T1000 (cell line): ENCODE measurements around the gene ANKRD61.
"Not testable (repeated sequence)": the region's sequence is repeated elsewhere in the genome, so short reads cannot be mapped to it uniquely, and the experiment has no call there.

ENCODE experiments used
- DNase-seq: peaks from one replicate; lab custom pipeline; 2025; ENCODE audit warnings: mixed read lengths; lab: John Stamatoyannopoulos, UW

The ANKRD61 gene

DNA sequence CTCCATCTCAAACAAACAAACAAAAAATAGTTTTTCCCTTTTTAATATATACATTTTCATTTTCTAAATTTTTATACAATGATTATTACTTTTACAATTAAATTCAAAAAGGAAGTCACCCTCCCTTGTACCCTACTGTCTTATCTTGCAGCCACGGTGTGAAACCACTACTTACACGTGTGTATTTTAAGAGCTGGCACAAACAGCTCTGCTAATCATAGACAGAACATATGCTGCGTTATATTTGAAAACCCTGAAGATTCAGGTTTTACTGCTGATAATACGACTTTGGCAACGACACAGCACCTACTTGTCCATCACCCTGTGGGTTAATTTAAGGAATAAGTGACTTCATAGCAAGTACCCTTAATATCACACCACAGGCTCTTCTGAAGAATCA is 991 bp downstream of the ANKRD61 start:
- no peak for DNase-seq

- no peak for DNase-seq
Observed at GRCh38 chr7:6032641-6033040, 1.5 kb downstream of the ANKRD61 start.

DNA sequence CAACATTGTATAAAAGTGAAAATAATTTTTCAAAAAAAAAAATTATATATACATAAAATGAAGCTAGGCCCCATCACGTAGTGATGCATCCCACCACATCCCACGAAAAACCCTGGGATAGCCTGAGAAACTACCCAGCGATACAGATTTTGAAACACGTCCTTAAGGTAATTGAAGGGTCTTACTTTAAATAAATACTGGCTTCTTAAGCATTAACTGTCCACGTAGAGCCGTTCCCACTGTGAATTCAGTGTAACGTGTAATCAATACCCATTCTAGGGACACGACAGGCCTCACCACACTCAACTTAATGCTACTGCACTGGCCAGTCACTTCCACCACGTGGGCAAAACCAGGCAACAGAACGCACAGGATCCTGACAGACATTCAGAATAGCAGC is 4.0 kb downstream of the ANKRD61 start:
- DNase-seq = no peak

DNA sequence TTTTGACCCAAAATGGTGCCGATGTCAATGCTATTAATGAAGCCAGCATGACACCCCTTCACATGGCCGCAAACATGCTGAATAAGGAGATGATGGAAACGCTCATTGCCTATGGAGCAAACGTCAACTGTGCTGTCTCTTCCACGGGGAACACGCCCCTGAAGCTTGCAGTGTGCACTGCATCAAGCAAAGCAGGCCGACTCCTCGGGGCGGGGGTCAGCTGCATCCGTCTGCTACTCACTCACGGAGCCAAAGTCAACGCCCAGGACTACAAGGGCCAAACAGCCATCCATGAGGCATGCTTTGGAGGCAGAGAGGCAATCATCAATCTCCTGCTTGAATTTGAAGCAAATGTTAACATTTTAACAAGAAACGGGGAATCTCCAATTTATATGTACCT is 4.5 kb downstream of the ANKRD61 start:
- DNase-seq = no peak

- DNase-seq = no peak
Observed at GRCh38 chr7:6049780-6050179, 18.6 kb downstream of the ANKRD61 start.

DNA sequence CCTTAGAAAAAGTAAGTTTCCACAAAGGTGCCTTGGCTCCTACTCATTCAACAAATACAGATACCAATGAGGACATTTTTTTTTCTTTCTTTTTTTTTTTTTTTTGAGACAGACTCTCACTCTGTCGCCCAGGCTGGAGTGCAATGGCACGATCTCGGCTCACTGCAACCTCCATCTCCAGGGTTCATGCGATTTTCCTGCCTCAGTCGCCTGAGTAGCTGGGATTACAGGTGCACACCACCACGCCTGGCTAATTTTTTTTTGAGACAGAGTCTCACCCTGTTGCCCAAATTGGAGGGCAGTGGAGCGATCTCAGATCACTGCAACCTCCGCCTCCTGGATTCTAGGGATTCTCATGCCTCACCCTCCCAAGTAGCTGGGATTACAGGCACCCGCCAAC is 20.0 kb downstream of the ANKRD61 start:
- not testable (repeated sequence) for DNase-seq

GRCh38 chr7:6056616-6057015 is 25.4 kb downstream of the ANKRD61 start:
- no peak for DNase-seq

GRCh38 chr7:6057316-6058129 is 26.3 kb downstream of the ANKRD61 start:
- no peak for DNase-seq

DNA sequence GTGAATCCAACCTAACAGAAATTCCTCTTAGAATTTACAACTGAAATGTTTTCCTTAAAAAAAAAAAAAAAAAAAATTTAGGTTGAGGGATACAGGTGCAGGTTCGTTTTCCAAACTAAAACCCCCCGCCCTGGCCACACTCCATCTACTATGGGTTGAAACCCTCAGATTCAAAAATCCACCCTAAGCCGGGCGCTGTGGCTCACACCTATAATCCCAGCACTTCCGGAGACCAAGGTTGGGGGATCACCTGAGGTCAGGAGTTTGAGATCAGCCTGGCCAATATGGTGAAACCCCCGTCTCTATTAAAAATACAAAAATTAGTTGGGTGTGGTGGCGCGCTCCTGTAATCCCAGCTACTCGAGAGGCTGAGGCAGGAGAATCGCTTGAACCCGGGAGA is 28.8 kb downstream of the ANKRD61 start:
- DNase-seq = not testable (repeated sequence)

GRCh38 chr7:6071406-6071805 is 40.2 kb downstream of the ANKRD61 start:
- DNase-seq = no peak

DNA sequence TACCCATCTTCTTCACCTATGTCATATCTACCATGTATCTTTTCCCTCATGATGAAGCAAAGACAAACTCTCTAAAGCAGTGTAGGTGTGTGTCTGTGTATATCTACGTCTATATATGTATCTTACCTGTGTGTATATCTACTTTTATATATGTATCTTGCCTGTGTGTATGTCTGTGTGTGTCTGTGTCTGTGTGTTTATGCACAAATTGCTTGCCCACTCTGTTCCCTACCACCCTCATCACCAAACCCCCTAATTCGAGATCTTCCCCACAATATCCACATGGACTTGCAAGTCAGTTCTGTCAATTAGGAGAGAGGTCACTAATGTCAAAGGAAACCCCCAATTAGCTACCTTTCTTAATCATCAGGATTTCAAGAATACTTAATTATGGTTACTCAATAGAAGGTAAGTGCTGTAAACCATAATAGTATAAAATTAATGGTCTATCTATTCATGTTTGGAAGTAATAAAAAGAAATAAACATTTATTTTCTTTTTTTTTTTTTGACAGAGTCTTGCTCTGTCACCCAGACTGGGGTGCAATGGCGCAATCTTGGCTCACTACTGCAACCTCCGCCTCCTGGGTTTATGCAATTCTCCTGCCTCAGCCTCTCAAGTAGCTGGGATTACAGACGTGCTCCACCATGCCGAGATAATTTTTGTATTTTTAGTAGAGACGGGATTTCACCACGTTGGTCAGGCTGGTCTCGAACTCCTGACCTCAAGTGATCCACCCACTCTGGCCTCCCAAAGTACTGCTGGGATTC is 43.6 kb downstream of the ANKRD61 start:
- DNase-seq = no peak

DNA sequence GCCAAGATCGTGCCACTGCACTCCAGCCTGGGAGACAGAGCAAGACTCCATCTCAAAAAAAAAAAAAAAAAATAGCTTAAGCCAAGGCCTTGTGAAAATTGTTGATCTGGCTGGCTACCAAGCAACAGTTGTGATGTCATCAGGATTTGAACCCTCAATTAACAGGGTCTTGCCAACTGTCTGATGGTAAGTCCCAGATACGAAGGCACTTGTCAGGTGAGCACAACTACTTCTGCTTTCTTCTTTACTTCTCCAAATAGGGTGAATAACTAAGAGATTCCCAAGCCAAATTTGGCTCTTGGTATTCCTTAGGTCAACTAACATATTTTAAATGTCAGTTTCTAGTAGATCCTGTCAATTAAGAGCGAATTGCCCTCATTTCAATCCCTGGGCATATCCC is 47.4 kb downstream of the ANKRD61 start:
- DNase-seq = no peak

GRCh38 chr7:6083047-6083446 is 51.9 kb downstream of the ANKRD61 start:
- DNase-seq = not testable (repeated sequence)
